DOHH2 (cell line): Measurements from ENCODE around the gene AK8.

ENCODE experiments used
- H3F3A ChIP-seq: fragments of 200-600 bp; sonication (generic), shearing (Covaris generic); 2 replicates; pipeline ENCODE4 v1.6.0; 2016; ENCODE audit warnings: antibody characterized with exemption, mild to moderate bottlenecking; ENCODE audit not compliant: control insufficient read depth, insufficient read depth
- H3K27ac ChIP-seq: fragments of 200-600 bp; sonication (generic); 2 replicates; pipeline ENCODE4 v1.5.1; 2014; ENCODE audit warnings: low read depth, mild to moderate bottlenecking, low read length, moderate library complexity
- H3K27me3 ChIP-seq: fragments of 200-600 bp; sonication (generic); 2 replicates; pipeline ENCODE4 v1.6.1; 2014; ENCODE audit warnings: mild to moderate bottlenecking, low read length, mixed read lengths; ENCODE audit not compliant: control insufficient read depth
- H3K36me3 ChIP-seq: fragments of 200-600 bp; sonication (generic); 2 replicates; pipeline ENCODE4 v1.6.1; 2014; ENCODE audit warnings: mild to moderate bottlenecking, low read length, moderate library complexity, mixed read lengths; ENCODE audit not compliant: control insufficient read depth
- H3K4me1 ChIP-seq: fragments of 200-600 bp; sonication (generic); 2 replicates; pipeline ENCODE4 v1.6.1; 2014; ENCODE audit warnings: mild to moderate bottlenecking, low read length, mixed read lengths; ENCODE audit not compliant: control insufficient read depth
- H3K4me2 ChIP-seq: fragments of 200-600 bp; sonication (generic); 2 replicates; pipeline ENCODE4 v1.6.0; 2014; ENCODE audit warnings: mild to moderate bottlenecking, low read length, moderate library complexity
- H3K4me3 ChIP-seq: fragments of 200-600 bp; sonication (generic); 2 replicates; pipeline ENCODE4 v1.5.1; 2014; ENCODE audit warnings: mild to moderate bottlenecking, low read length, mixed read lengths
- H3K79me2 ChIP-seq: fragments of 200-600 bp; sonication (generic); 2 replicates; pipeline ENCODE4 v1.6.1; 2014; ENCODE audit warnings: mild to moderate bottlenecking, low read length, mixed read lengths; ENCODE audit not compliant: control insufficient read depth
- H3K9me2 ChIP-seq: fragments of 200-600 bp; sonication (generic); replicated peaks from 2 replicates; pipeline ENCODE4 v1.6.1; 2014; ENCODE audit warnings: mild to moderate bottlenecking, low read length, mixed read lengths; ENCODE audit not compliant: control insufficient read depth
- H3K9me3 ChIP-seq: fragments of 200-600 bp; sonication (generic); 2 replicates; pipeline ENCODE4 v1.6.1; 2014; ENCODE audit warnings: antibody characterized with exemption, low read length, mixed read lengths; ENCODE audit not compliant: control insufficient read depth, insufficient read depth
- H4K20me1 ChIP-seq: fragments of 200-600 bp; sonication (generic); 2 replicates; pipeline ENCODE4 v1.6.0; 2014; ENCODE audit warnings: low read depth, mild to moderate bottlenecking, antibody characterized with exemption, low read length, moderate library complexity; ENCODE audit not compliant: control insufficient read depth, insufficient read depth
- CTCF ChIP-seq: fragments of 200-600 bp; sonication (generic); IDR thresholded peaks from one replicate; pipeline ENCODE4 v1.5.1; 2014; ENCODE audit warnings: antibody characterized with exemption, mild to moderate bottlenecking, low read depth, low read length; ENCODE audit not compliant: poor library complexity, severe bottlenecking
- EZH2phosphoT487 ChIP-seq: fragments of 200-600 bp; sonication (generic); IDR thresholded peaks from 2 replicates; pipeline ENCODE4 v1.6.1; 2017; ENCODE audit warnings: borderline replicate concordance, mild to moderate bottlenecking, antibody characterized with exemption, low read length, moderate library complexity, mixed read lengths

Gene AK8

DNA sequence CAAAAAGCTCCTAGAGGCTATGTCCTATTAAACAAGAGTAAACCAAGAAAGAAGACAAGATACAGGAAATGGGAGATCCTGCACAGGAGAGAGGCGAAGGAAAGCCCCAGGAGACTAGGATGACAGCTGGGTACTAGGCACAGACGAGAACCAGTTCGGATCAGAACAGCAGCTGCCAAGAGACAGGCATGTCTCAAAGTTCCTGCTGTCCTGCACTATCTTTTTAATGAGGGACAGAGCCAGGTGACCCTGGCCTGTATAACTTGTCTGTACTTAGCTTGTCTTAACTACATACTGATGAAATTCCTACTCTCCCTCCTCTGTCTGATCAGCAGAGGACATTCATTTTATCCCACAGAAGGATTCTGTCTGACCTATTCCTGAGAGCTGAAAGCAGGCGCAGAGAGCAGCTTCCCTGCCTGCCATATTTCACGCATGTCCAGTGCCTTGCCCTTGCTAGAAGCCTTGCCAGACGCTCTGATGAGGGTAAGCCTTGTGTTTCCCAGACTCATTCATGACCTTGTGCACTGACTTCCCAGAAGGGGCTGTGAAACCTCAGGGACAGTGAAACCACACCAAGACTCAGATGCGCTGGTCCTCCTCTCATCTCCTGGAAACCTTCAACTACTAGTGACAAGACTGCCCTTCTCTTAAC is 41.7 kb upstream of the AK8 start:
- H3F3A ChIP-seq: no peaks in the 10 kb centered on the region
- H3K36me3 ChIP-seq: peaks cover 90% of the 10 kb centered on the region
- no peaks in the 10 kb centered on the region for H3K79me2 ChIP-seq
- no peaks in the 10 kb centered on the region for H3K9me3 ChIP-seq
- H3K4me2 ChIP-seq: no peak overlapping the region
- H3K27ac ChIP-seq: no peak overlapping the region
- no peaks in the 10 kb centered on the region for H3K27me3 ChIP-seq
- H3K9me2 ChIP-seq: no peaks in the 10 kb centered on the region
- no peak overlapping the region for H3K4me3 ChIP-seq
- H3K4me1 ChIP-seq: no peaks in the 10 kb centered on the region
- no peak for TF ChIP-seq EZH2phosphoT487
- H4K20me1 ChIP-seq: no peaks in the 10 kb centered on the region

- H3K79me2 ChIP-seq: no peaks in the 10 kb centered on the region
- H3K27me3 ChIP-seq: no peaks in the 10 kb centered on the region
- H3K36me3 ChIP-seq: peaks cover 75% of the 10 kb centered on the region
- H3K9me3 ChIP-seq: no peaks in the 10 kb centered on the region
- TF ChIP-seq CTCF: no peak
- no peak for TF ChIP-seq EZH2phosphoT487
- no peak overlapping the region for H3K4me2 ChIP-seq
- no peaks in the 10 kb centered on the region for H3K9me2 ChIP-seq
- no peaks in the 10 kb centered on the region for H3K4me1 ChIP-seq
- no peaks in the 10 kb centered on the region for H3F3A ChIP-seq
- no peak overlapping the region for H3K27ac ChIP-seq
- no peaks in the 10 kb centered on the region for H4K20me1 ChIP-seq
- H3K4me3 ChIP-seq: no peak overlapping the region
These were observed 36.8 kb upstream of the AK8 start for GRCh38 chr9:132914924-132915323.

DNA sequence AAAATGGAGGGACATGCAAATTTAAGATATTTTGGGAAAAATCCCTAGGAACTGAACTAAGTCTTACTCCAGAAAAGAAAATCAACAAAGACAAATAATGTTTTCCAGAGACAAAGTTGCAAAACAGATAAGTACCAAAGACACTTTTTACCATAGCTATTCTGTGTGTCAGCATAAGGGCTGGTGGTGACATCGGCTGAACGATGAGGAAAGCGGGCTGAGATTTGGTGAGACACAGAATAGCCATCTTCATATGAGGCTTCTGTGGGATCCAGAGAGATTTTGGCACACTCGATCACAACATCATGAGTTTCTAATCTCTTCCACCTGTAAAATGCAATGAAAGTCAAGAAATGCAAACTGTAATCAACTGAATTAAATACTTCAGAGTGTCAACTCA is 34.0 kb upstream of the AK8 start:
- no peaks in the 10 kb centered on the region for H3K79me2 ChIP-seq
- H3K36me3 ChIP-seq: peaks cover 67% of the 10 kb centered on the region
- TF ChIP-seq CTCF (no peak), EZH2phosphoT487 (no peak)

GRCh38 chr9:132910376-132910775 is 32.3 kb upstream of the AK8 start:
- no peaks in the 10 kb centered on the region for H3K27me3 ChIP-seq
- no peaks in the 10 kb centered on the region for H3K9me3 ChIP-seq
- no peak overlapping the region for H3K27ac ChIP-seq
- TF ChIP-seq CTCF: no peak
- TF ChIP-seq EZH2phosphoT487: no peak
- H3K9me2 ChIP-seq: no peaks in the 10 kb centered on the region
- H3F3A ChIP-seq: no peaks in the 10 kb centered on the region
- H3K4me3 ChIP-seq: no peak overlapping the region
- H3K4me2 ChIP-seq: no peak overlapping the region
- H3K36me3 ChIP-seq: peaks cover 57% of the 10 kb centered on the region
- no peaks in the 10 kb centered on the region for H3K79me2 ChIP-seq
- H3K4me1 ChIP-seq: no peaks in the 10 kb centered on the region
- H4K20me1 ChIP-seq: no peaks in the 10 kb centered on the region

More for the DNA sequence above, 34.0 kb upstream of the AK8 start:
- Histone ChIP-seq H4K20me1 (no peaks in the 10 kb centered on the region), H3K4me2 (no peak overlapping the region), H3K27me3 (no peaks in the 10 kb centered on the region), H3K9me2 (no peaks in the 10 kb centered on the region), H3K4me1 (no peaks in the 10 kb centered on the region), H3F3A (no peaks in the 10 kb centered on the region), H3K9me3 (no peaks in the 10 kb centered on the region), H3K27ac (no peak overlapping the region), H3K4me3 (no peak overlapping the region)
